GM10847 (cell line): Measurements from ENCODE around the gene MS4A13.

Experiments used
- POLR2A ChIP-seq: IDR thresholded peaks from 2 replicates; pipeline ENCODE4 v1.6.1; 2011; ENCODE audit not compliant: insufficient read length; ENCODE audit errors: extremely low read depth

Gene MS4A13

GRCh38 chr11:60513496-60514460 is 1.4 kb upstream of the MS4A13 start:
- TF ChIP-seq POLR2A, result no peak

GRCh38 chr11:60528465-60528864 is 13.3 kb downstream of the MS4A13 start:
- TF ChIP-seq POLR2A, result no peak

- TF ChIP-seq POLR2A, result no peak
Measured at GRCh38 chr11:60528934-60529333, 13.7 kb downstream of the MS4A13 start.

- TF ChIP-seq POLR2A, result no peak
Measured at GRCh38 chr11:60530454-60531100, 15.4 kb downstream of the MS4A13 start.

GRCh38 chr11:60544077-60544476 is 28.9 kb downstream of the MS4A13 start:
- no peak for TF ChIP-seq POLR2A

GRCh38 chr11:60561254-60561653 is 46.1 kb downstream of the MS4A13 start:
- no peak for TF ChIP-seq POLR2A

- no peak for TF ChIP-seq POLR2A
Measured at GRCh38 chr11:60563553-60564235, 48.5 kb downstream of the MS4A13 start.

- TF ChIP-seq POLR2A, result no peak
Measured at GRCh38 chr11:60566776-60567175, 51.6 kb downstream of the MS4A13 start.

- TF ChIP-seq POLR2A, result no peak
Measured at GRCh38 chr11:60570970-60571369, 55.8 kb downstream of the MS4A13 start.

GRCh38 chr11:60589611-60590010 is 74.4 kb downstream of the MS4A13 start:
- TF ChIP-seq POLR2A, result no peak
